Measurements from ENCODE around the gene LPP.
A peak's percentile ranks its signal among the peaks of the same experiment; 100 is the strongest.

The LPP gene, protein sequence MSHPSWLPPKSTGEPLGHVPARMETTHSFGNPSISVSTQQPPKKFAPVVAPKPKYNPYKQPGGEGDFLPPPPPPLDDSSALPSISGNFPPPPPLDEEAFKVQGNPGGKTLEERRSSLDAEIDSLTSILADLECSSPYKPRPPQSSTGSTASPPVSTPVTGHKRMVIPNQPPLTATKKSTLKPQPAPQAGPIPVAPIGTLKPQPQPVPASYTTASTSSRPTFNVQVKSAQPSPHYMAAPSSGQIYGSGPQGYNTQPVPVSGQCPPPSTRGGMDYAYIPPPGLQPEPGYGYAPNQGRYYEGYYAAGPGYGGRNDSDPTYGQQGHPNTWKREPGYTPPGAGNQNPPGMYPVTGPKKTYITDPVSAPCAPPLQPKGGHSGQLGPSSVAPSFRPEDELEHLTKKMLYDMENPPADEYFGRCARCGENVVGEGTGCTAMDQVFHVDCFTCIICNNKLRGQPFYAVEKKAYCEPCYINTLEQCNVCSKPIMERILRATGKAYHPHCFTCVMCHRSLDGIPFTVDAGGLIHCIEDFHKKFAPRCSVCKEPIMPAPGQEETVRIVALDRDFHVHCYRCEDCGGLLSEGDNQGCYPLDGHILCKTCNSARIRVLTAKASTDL

DNA sequence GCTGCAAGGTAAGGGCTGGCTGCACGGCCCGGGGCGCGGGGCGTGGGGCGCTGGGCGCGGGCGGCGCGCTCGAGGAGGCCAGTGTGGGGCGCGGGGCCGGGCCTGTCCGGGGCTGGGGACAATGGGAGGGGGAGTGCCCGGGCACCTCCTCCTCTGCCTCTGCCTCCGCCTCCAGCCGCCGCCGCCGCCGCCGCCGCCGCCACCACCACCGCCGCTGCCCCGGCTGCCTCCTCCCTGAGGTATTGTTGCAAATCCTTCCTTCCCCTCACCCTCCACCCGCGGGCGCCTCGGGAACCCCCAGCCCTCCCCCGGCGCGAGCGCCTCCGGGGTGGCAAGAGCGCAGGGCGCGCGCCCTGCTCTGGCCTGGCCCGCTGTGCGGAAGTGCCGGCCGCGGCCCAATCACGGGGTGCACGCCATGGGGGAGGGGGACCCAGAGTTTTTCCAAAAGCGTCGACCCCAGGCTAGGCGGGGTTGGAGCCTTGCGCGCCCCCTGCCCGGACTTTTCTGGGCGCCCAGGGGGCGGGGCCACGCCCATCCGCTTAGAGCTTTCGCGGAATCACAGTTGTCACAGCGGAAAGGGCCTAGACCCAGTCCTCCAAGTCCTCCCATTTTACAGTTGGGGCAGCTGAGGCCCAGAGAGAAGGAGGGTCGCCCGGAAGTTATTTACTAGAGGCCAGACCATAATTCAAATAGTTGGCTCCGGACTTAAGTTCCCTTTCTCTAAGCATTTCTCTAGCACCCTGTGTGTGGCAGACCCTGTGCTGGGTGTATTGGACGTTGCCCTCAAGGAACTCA, at the start of gene LPP:
Gene LPP (plus strand): TSS at position 144 of the 795 bp plus-strand sequence. CDS start 251,964 bp downstream, outside the sequence.
- TF ChIP-seq JUND (IDR thresholded peaks at IDR 0.05; ENCODE audit: low read depth): no peak
- in situ Hi-C loops (cut with HindIII; ENCODE audit: low pct_unique_long_range_greater_than_20kb, low sequenced_read_pairs): no loop called here
- DNase-seq (ENCODE audit: low read depth in 1 of 2, low spot score in 1 of 2): peak in 1 of 2 experiments; percentile 94

DNA sequence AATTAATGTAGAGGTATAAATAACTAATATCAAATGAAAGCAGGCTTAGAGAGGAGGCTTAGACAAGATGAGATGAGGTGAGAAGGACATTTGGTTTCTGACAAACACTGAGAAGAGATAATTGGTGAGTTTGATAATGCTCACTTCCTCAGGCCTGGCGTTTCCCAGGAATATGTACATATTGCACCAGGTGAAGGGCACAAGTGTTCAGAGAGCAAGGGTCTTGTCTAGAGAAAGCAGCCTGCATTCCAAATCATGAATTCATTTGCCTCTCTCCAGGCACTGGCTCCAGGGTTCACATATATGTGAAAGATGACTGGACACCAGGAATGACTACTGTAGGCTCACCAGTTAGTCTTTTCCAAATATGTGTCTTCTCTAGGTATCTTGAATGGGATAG, 48.0 kb upstream of the LPP start:
- no peak for DNase-seq (ENCODE audit: low read depth in 1 of 2, low spot score in 1 of 2)
- TF ChIP-seq JUND (IDR thresholded peaks at IDR 0.05; ENCODE audit: low read depth): no peak
- in situ Hi-C loops (cut with HindIII; ENCODE audit: low pct_unique_long_range_greater_than_20kb, low sequenced_read_pairs): no loop called here

DNA sequence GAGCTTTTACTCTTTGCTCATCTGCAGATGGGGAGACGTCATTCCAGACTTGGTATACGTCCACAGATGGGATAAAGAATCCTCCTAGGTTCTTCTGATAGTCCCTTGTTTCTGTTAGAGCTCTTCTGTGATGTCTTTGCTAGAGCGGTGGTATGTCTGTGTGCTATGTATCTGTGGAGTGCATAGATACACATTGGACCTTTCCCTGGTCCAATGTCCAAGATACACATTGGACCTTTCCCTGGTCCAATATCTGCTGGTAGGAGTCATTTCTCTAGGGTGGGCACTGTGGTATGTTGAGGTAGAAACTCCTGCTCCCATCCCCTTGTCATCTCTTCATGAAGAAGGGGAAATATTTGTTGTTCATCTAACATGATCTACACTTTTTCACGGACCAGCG, 47.5 kb upstream of the LPP start:
- TF ChIP-seq JUND (IDR thresholded peaks at IDR 0.05; ENCODE audit: low read depth): no peak
- DNase-seq (ENCODE audit: low read depth in 1 of 2, low spot score in 1 of 2): no peak
- in situ Hi-C loops (cut with HindIII; ENCODE audit: low pct_unique_long_range_greater_than_20kb, low sequenced_read_pairs): no loop called here

DNA sequence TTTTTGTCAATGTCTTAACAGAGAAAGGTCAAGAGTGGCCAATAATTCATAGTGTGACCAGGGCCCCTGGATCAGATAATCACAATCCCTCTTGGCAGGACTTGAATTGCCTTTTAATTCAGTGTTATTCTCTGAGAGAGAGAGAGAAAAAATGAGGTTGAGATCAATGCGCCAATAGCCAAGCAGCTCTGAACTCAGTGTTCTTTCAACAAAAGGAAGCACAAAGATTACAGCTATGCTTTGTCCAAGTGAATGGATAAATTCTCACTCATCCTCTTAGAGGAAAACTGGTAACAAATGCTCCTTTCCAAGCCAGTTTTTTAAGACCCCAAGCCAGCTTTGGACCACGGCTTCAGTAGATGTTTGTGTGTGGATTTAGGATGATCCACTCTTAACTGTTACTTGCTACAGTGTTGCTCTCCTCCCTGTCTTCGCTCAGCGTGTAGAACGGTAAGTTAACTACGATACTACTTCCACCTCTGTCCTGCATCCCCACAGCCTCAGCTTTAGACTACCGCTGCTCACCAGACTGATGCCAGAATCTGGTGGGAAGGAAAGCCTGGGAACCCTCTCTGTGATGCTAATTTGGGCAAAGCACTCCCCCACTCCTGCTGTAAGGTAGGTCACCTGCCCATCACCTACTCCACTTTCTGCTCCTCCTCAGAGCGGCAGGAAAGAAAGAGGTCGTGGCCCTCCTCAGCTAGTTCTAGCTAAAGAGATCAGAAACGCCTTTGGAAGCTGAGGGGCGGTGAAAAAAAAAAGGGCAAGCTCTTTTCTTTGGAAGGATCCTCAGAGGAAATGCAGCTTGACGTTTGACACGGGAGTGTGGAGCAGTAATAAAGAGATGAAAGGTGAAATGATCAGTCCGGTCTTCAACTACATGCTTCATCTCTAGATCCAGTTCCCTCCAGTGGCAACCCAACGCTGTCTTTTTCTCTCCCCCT, 46.8 kb upstream of the LPP start:
- DNase-seq (ENCODE audit: low read depth in 1 of 2, low spot score in 1 of 2): no peak
- no peak for TF ChIP-seq JUND (IDR thresholded peaks at IDR 0.05; ENCODE audit: low read depth)
- in situ Hi-C loops (cut with HindIII; ENCODE audit: low pct_unique_long_range_greater_than_20kb, low sequenced_read_pairs): no loop called here

DNA sequence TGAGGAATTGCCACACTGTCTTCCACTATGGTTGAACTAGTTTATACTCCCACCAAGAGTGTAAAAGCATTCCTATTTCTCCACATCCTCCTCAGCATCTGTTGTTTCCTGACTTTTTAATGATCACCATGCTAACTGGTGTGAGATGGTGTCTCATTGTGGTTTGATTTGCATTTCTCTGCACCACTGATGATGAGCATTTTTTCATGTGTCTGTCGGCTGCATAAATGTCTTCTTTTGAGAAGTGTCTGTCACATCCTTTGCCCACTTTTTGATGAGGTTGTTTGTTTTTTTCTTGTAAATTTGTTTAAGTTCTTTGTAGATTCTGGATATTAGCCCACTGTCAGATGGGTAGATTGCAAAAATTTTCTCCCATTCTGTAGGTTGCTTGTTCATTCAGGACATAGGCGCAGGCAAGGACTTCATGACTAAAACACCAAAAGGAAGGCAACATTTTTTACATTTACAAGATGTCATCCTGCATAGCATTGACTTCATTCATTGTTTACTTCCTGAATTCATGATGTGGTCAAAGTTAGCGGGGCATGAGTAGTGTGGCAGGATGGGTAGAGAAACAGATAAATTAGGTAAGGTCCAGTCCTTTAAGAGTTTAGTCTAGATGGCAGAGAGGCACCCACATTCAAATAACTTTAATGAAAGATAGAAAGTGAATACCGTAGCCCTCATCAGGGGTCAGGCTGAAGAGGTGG, 45.1 kb upstream of the LPP start:
- in situ Hi-C loops (cut with HindIII; ENCODE audit: low pct_unique_long_range_greater_than_20kb, low sequenced_read_pairs): no loop called here
- no peak for DNase-seq (ENCODE audit: low read depth in 1 of 2, low spot score in 1 of 2)
- TF ChIP-seq JUND (IDR thresholded peaks at IDR 0.05; ENCODE audit: low read depth): no peak

DNA sequence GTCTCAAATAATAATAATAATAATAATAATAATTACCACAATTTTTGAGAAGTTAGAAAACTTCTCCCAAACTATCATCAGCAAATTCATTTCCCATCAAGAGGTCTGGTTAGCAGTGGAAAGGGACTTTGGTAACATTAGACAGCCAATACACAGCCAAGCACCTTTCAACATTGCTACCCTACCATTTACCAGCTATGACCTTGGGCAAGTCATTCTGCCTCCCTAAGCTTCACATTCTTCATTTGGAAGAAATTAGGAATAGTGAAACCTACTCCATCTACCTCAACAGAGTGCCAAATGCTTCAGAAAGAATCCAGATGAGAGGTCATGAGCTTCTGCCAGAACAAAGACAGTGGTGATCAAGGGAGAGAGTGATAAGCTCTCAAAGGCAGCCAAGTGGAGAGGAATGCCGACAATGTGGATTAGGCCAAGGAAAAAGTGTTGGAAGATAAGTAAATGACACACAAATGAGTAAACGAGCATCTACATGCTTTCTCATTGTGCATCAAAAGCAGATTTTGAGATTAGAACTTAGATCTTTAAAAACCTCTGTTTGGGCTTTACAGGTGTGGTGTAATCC, 42.9 kb upstream of the LPP start:
- in situ Hi-C loops (cut with HindIII; ENCODE audit: low pct_unique_long_range_greater_than_20kb, low sequenced_read_pairs): no loop called here
- no peak for TF ChIP-seq JUND (IDR thresholded peaks at IDR 0.05; ENCODE audit: low read depth)
- DNase-seq (ENCODE audit: low read depth in 1 of 2, low spot score in 1 of 2): no peak

DNA sequence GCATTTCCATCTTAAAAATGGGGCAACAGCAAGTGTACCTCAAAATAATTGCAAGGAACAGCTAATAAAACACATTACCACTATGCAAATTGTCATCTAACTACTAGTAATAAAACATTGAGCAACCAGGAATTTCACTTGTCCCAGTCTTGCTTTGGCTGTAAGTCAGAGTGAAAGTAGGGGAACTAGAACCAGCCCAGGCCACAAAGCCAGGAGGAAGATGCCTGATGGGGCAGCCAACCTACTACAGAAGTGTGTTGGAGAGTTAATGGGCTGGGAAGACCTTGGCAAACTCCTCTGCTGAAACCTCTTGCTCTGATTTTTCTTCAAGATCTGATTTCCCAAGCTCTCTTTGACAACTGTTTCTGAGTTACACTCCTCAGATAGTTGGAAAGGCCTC, 40.2 kb upstream of the LPP start:
- TF ChIP-seq JUND (IDR thresholded peaks at IDR 0.05; ENCODE audit: low read depth): no peak
- in situ Hi-C loops (cut with HindIII; ENCODE audit: low pct_unique_long_range_greater_than_20kb, low sequenced_read_pairs): no loop called here
- no peak for DNase-seq (ENCODE audit: low read depth in 1 of 2, low spot score in 1 of 2)

DNA sequence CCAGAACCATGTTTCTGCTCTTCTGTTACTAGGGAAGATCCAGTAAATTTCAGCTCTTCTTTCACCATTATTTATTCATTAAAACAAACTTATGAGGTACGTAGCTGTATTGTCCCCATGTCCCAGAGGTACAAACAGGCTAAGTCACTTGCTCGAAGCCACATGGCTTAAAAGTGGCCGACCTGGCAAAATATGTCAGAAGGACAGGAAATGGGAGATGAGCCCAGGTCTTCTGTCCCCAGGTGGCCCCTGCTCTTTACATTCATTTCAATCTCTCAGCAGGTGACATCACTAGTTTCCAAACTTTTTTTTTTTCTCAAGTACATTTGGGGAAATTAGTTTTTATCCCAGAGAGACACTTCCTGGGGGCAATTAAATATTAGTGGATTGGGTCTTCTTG, 34.1 kb upstream of the LPP start:
- TF ChIP-seq JUND (IDR thresholded peaks at IDR 0.05; ENCODE audit: low read depth): no peak
- in situ Hi-C loops (cut with HindIII; ENCODE audit: low pct_unique_long_range_greater_than_20kb, low sequenced_read_pairs): no loop called here
- DNase-seq (ENCODE audit: low read depth in 1 of 2, low spot score in 1 of 2): no peak

DNA sequence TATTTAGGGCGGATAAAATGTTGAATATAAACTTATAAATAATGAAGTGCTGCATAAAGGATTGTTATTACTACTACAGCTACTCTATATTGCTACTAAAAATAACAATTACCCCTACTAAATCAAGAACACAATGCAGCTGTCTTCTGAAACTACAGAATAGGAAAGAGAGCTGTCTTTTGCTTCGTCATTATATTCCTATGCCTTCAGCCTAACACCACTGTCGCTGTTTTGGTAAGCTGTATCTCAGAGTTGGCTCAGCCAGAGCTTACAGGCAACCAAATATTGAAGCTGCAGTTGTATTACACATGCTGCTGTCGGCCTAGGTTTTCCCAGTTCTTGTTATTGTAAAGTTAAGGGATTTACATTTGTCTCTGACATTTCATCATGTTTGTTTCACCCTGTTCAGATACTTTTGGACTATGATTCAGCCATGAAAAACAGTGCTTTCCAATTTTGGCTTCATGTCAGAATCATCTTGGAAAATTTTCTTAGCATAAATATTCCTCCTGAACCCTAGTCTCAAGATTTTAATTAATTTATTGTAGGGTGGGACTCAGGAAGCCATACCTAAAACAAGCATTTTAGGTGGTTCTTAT, 31.3 kb upstream of the LPP start:
- no peak for DNase-seq (ENCODE audit: low read depth in 1 of 2, low spot score in 1 of 2)
- no peak for TF ChIP-seq JUND (IDR thresholded peaks at IDR 0.05; ENCODE audit: low read depth)
- in situ Hi-C loops (cut with HindIII; ENCODE audit: low pct_unique_long_range_greater_than_20kb, low sequenced_read_pairs): no loop called here

DNA sequence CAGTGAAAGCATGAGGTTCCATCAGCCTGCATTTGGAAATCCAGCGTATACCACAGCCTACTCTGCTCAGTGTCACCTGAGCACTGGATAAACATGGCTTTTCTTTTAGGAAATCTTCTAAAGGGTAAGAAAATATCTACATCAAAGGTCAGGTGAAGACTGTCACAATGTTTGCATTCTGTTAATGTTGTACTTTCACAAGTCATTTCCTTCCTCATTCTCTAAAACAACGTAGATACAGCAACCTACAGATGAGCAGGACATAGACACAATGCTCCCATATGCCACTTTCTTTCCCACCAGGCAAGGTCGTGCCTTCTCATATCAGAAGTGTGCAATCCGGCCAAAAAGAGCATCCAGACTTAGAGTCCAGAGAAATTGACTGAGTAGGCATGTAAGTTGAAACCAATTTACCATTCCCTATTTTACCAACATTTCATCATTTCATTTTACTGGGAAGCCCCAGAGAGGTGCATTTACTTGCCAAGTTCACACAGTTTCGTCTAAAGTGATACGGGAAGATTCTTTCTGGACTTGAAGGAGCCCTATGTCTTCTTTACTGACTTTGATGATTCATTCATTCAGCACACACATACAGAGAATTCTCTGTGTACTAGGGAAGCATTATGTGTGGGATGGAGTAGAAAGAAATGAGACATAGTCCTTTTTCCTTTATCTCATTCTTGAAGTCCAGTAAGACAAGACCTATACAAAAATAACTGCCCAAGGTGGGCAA, 30.6 kb upstream of the LPP start:
- TF ChIP-seq JUND (IDR thresholded peaks at IDR 0.05; ENCODE audit: low read depth): no peak
- no peak for DNase-seq (ENCODE audit: low read depth in 1 of 2, low spot score in 1 of 2)
- in situ Hi-C loops (cut with HindIII; ENCODE audit: low pct_unique_long_range_greater_than_20kb, low sequenced_read_pairs): no loop called here
